ENCODE measurements around the gene RCOR1.

DNA sequence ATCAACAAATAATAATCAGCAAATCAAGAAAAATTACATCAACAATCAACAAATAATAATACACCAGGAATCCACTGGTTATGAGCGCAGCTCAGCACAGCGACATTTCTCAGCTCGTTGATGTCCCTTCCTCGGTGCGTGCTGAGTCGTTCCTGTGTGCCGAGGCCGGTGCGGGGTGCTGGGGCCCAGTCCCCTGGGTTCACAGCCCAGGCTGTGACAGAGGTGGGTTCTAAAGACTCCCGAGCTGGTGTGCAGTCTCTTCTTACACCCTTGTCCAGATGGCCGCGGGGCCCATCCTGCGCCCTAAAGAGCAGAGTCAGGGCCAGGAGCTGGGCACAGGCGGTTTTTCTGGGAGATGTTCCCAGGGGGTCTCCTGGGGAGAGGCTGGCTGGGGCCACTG is 157.9 kb downstream of the RCOR1 start:
- TF ChIP-seq, protein P1, sequence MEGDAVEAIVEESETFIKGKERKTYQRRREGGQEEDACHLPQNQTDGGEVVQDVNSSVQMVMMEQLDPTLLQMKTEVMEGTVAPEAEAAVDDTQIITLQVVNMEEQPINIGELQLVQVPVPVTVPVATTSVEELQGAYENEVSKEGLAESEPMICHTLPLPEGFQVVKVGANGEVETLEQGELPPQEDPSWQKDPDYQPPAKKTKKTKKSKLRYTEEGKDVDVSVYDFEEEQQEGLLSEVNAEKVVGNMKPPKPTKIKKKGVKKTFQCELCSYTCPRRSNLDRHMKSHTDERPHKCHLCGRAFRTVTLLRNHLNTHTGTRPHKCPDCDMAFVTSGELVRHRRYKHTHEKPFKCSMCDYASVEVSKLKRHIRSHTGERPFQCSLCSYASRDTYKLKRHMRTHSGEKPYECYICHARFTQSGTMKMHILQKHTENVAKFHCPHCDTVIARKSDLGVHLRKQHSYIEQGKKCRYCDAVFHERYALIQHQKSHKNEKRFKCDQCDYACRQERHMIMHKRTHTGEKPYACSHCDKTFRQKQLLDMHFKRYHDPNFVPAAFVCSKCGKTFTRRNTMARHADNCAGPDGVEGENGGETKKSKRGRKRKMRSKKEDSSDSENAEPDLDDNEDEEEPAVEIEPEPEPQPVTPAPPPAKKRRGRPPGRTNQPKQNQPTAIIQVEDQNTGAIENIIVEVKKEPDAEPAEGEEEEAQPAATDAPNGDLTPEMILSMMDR (IDR thresholded peaks at IDR 0.05; ENCODE audit: low read depth, low read length) = no peak
- TF ChIP-seq EZH2phosphoT487 (IDR thresholded peaks at IDR 0.05; ENCODE audit: low read depth) = no peak

Data from OCI-LY3 (cell line).